GM12878 (cell line): ENCODE data around the gene ZNF581. TPM values are rescaled to one million over a fixed set of nuclear protein-coding genes. Genes with fewer than 3 reads are reported as not detected.

Experiments
- ATF7 ChIP-seq: fragments of 450-650 bp; IDR thresholded peaks from 2 replicates; pipeline ENCODE4 v1.6.1; 2016; ENCODE audit warnings: low read depth, mild to moderate bottlenecking
- BCL3 ChIP-seq: IDR thresholded peaks from 2 replicates; pipeline ENCODE4 v1.6.1; 2011; ENCODE audit warnings: borderline replicate concordance, low read depth, mild to moderate bottlenecking, moderate library complexity, low read length; ENCODE audit not compliant: insufficient read depth, poor library complexity, severe bottlenecking
- BHLHE40 ChIP-seq, 2 experiments: fragments of 450-650 bp in 1 of 2; IDR thresholded peaks; 2 replicates each; pipeline ENCODE4 v1.6.1; 2011 to 2017; ENCODE audit warnings: low read depth in 2 of 2, borderline replicate concordance in 1 of 2, improper control_type of control experiment in 1 of 2, low read length in 1 of 2, mild to moderate bottlenecking in 1 of 2
- CBFB ChIP-seq: IDR thresholded peaks from 2 replicates; pipeline ENCODE4 v1.6.1; 2016; ENCODE audit warnings: antibody characterized with exemption, low read depth
- CHD2 ChIP-seq: IDR thresholded peaks from 2 replicates; pipeline ENCODE4 v1.6.1; 2011; ENCODE audit warnings: low read depth, low read length, improper control_type of control experiment, borderline replicate concordance
- DPF2 ChIP-seq: fragments of 450-650 bp; IDR thresholded peaks from 2 replicates; pipeline ENCODE4 v1.6.1; 2017; ENCODE audit warnings: mild to moderate bottlenecking
- GABPA ChIP-seq: IDR thresholded peaks from 2 replicates; pipeline ENCODE4 v1.6.1; 2014; ENCODE audit warnings: antibody characterized with exemption, low read depth, mild to moderate bottlenecking, inconsistent platforms
- LARP7 ChIP-seq: fragments of 450-650 bp; IDR thresholded peaks from 2 replicates; pipeline ENCODE4 v1.6.1; 2017; ENCODE audit warnings: mild to moderate bottlenecking
- MEF2A ChIP-seq: IDR thresholded peaks from 2 replicates; pipeline ENCODE4 v1.6.1; 2011; ENCODE audit warnings: low read depth, mild to moderate bottlenecking, low read length, moderate library complexity; ENCODE audit not compliant: insufficient read depth
- MTA2 ChIP-seq: fragments of 450-650 bp; IDR thresholded peaks from 2 replicates; pipeline ENCODE4 v1.6.1; 2016; ENCODE audit warnings: low read depth, mild to moderate bottlenecking, moderate library complexity
- NR2C2 ChIP-seq: IDR thresholded peaks from 2 replicates; pipeline ENCODE4 v1.6.1; 2011; ENCODE audit warnings: borderline replicate concordance, low read depth; ENCODE audit not compliant: control insufficient read depth, insufficient read length
- POLR2A ChIP-seq: IDR thresholded peaks from 2 replicates; pipeline ENCODE4 v1.6.1; 2011; ENCODE audit warnings: low read depth, mild to moderate bottlenecking, low read length
- RELA ChIP-seq: fragments of 450-650 bp; IDR thresholded peaks from 2 replicates; pipeline ENCODE4 v1.8.0; 2014; ENCODE audit warnings: borderline replicate concordance; ENCODE audit not compliant: partially characterized antibody
- SIN3A ChIP-seq: IDR thresholded peaks from 2 replicates; pipeline ENCODE4 v1.6.1; 2012; ENCODE audit warnings: low read depth, low read length, improper control_type of control experiment
- SIX5 ChIP-seq: IDR thresholded peaks from 2 replicates; pipeline ENCODE4 v1.6.1; 2011; ENCODE audit warnings: mild to moderate bottlenecking, low read depth, low read length, moderate library complexity; ENCODE audit not compliant: severe bottlenecking
- SMAD1 ChIP-seq: fragments of 450-650 bp; IDR thresholded peaks from 2 replicates; pipeline ENCODE4 v1.6.1; 2018; ENCODE audit warnings: mild to moderate bottlenecking, low read depth; ENCODE audit not compliant: partially characterized antibody
- SPI1 ChIP-seq: IDR thresholded peaks from 2 replicates; pipeline ENCODE4 v1.6.1; 2011; ENCODE audit warnings: low read depth, mild to moderate bottlenecking, low read length, moderate library complexity, borderline replicate concordance; ENCODE audit not compliant: insufficient read depth
- SREBF1 ChIP-seq: IDR thresholded peaks from 2 replicates; pipeline ENCODE4 v1.6.1; 2012; ENCODE audit warnings: mild to moderate bottlenecking, low read length
- SUZ12 ChIP-seq: fragments of 200-600 bp; sonication (generic); IDR thresholded peaks from one replicate; pipeline ENCODE4 v1.6.1; 2018; ENCODE audit warnings: antibody characterized with exemption, mild to moderate bottlenecking; ENCODE audit not compliant: unreplicated experiment
- TCF7 ChIP-seq: IDR thresholded peaks from 2 replicates; pipeline ENCODE4 v1.6.1; 2014; ENCODE audit warnings: antibody characterized with exemption, borderline replicate concordance
- YY1 ChIP-seq: IDR thresholded peaks from 2 replicates; pipeline ENCODE4 v1.6.1; 2011; ENCODE audit warnings: low read depth, mild to moderate bottlenecking, low read length
- polyA plus RNA-seq, 11 experiments: library from polyadenylated mRNA; depleted of rRNA in 4 of 11; unstranded in 6 of 11; stranded (reverse) in 5 of 11; fragments of >200 nt; fragmentation: Nextera tagmentation in 4 of 11; fragmentation: Illumina TruSeq in 1 of 11; extraction: Ambion mirVana in 4 of 11; extraction: Trizol in 1 of 11; gene quantifications; 1 replicate in 1 of 11; 2 replicates in 10 of 11; pipeline versions ENCODE4 v1.2.1 to v1.2.3, GENCODE V29; 2011 to 2016; ENCODE audit warnings: inconsistent platforms in 2 of 11, missing spikeins in 2 of 11, low read depth in 1 of 11
- total RNA-seq, 4 experiments: library from RNA; depleted of rRNA in 3 of 4; stranded (reverse); fragments of >200 nt in 3 of 4; fragmentation: Illumina TruSeq in 1 of 4; extraction: Trizol in 1 of 4; gene quantifications; 2 replicates each; pipeline versions ENCODE4 v1.2.1 to v1.2.3, GENCODE V29; 2013 to 2021
- TF ChIP-seq, protein P1 (sequence below): fragments of 450-650 bp; IDR thresholded peaks from 2 replicates; pipeline ENCODE4 v1.6.1; 2017; ENCODE audit warnings: mild to moderate bottlenecking, low read depth, inconsistent platforms; ENCODE audit not compliant: poor library complexity, severe bottlenecking
- TF ChIP-seq, protein P2 (sequence below): fragments of 450-650 bp; IDR thresholded peaks from 2 replicates; pipeline ENCODE4 v1.6.1; 2017; ENCODE audit warnings: mild to moderate bottlenecking, moderate library complexity

Gene ZNF581
- total and polyA plus RNA-seq, 10 of the 15 experiments (the other 5 are each of a cell fraction or from before 2014, with no cell fraction given): 4.7 to 45.4 (median 22.2) TPM

- TF ChIP-seq DPF2 (peak; percentile 65; the same call in 1 of the 2 replicates), SUZ12 (no peak), SMAD1 (no peak), MEF2A (no peak), TCF7 (no peak), SREBF1 (no peak), NR2C2 (no peak), GABPA (no peak), POLR2A (peak; percentile 49), ATF7 (peak; percentile 41; the same call in 1 of the 2 replicates), YY1 (peak; percentile 71; the same call in 1 of the 2 replicates), SIN3A (peak; percentile 73; the same call in 1 of the 2 replicates), LARP7 (0 out of 2 replicates have a peak, but pooled peaks have one; percentile 32), CBFB (no peak), BHLHE40 (IDR thresholded peaks at IDR 0.05; ENCODE audit: borderline replicate concordance in 1 of 2, low read depth in 2 of 2, low read length in 1 of 2) (0 out of 4 replicates have a peak, but pooled peaks of 1 of the 2 experiments have one; percentile 16), SIX5 (no peak), RELA (peak; percentile 79), BCL3 (no peak), SPI1 (0 out of 2 replicates have a peak, but pooled peaks have one; percentile 17), MTA2 (peak; percentile 49), CHD2 (0 out of 2 replicates have a peak, but pooled peaks have one; percentile 35)
- TF ChIP-seq, protein P1, sequence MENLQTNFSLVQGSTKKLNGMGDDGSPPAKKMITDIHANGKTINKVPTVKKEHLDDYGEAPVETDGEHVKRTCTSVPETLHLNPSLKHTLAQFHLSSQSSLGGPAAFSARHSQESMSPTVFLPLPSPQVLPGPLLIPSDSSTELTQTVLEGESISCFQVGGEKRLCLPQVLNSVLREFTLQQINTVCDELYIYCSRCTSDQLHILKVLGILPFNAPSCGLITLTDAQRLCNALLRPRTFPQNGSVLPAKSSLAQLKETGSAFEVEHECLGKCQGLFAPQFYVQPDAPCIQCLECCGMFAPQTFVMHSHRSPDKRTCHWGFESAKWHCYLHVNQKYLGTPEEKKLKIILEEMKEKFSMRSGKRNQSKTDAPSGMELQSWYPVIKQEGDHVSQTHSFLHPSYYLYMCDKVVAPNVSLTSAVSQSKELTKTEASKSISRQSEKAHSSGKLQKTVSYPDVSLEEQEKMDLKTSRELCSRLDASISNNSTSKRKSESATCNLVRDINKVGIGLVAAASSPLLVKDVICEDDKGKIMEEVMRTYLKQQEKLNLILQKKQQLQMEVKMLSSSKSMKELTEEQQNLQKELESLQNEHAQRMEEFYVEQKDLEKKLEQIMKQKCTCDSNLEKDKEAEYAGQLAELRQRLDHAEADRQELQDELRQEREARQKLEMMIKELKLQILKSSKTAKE: peak; percentile 49
- TF ChIP-seq, protein P2, sequence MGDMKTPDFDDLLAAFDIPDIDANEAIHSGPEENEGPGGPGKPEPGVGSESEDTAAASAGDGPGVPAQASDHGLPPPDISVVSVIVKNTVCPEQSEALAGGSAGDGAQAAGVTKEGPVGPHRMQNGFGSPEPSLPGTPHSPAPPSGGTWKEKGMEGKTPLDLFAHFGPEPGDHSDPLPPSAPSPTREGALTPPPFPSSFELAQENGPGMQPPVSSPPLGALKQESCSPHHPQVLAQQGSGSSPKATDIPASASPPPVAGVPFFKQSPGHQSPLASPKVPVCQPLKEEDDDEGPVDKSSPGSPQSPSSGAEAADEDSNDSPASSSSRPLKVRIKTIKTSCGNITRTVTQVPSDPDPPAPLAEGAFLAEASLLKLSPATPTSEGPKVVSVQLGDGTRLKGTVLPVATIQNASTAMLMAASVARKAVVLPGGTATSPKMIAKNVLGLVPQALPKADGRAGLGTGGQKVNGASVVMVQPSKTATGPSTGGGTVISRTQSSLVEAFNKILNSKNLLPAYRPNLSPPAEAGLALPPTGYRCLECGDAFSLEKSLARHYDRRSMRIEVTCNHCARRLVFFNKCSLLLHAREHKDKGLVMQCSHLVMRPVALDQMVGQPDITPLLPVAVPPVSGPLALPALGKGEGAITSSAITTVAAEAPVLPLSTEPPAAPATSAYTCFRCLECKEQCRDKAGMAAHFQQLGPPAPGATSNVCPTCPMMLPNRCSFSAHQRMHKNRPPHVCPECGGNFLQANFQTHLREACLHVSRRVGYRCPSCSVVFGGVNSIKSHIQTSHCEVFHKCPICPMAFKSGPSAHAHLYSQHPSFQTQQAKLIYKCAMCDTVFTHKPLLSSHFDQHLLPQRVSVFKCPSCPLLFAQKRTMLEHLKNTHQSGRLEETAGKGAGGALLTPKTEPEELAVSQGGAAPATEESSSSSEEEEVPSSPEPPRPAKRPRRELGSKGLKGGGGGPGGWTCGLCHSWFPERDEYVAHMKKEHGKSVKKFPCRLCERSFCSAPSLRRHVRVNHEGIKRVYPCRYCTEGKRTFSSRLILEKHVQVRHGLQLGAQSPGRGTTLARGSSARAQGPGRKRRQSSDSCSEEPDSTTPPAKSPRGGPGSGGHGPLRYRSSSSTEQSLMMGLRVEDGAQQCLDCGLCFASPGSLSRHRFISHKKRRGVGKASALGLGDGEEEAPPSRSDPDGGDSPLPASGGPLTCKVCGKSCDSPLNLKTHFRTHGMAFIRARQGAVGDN: no peak
Observed at GRCh38 chr19:55605637-55606470, 37.6 kb upstream of the ZNF581 start, which contains the start of gene ZNF865 (continued).
